Mesendoderm (in vitro differentiated cells): ENCODE measurements around the gene HMGXB3.

ENCODE experiments used
- DNase-seq: peaks from one replicate; pipeline ENCODE4 v3.0.0; 2013
- H2AK5ac ChIP-seq: 2 replicates; pipeline ENCODE4 v1.6.1; 2013; ENCODE audit warnings: low read length, inconsistent platforms
- H2BK120ac ChIP-seq: 2 replicates; pipeline ENCODE4 v1.6.1; 2013; ENCODE audit warnings: low read depth, mild to moderate bottlenecking, low read length, moderate library complexity, mixed read lengths
- H2BK15ac ChIP-seq: replicated peaks from 2 replicates; pipeline ENCODE4 v1.6.1; 2013; ENCODE audit warnings: low read depth, mild to moderate bottlenecking, moderate library complexity
- H2BK5ac ChIP-seq: 2 replicates; pipeline ENCODE4 v1.6.1; 2013; ENCODE audit warnings: low read length, inconsistent platforms
- H3K18ac ChIP-seq: 2 replicates; pipeline ENCODE4 v1.6.1; 2013; ENCODE audit warnings: mild to moderate bottlenecking, low read length, mixed read lengths
- H3K23ac ChIP-seq: one replicate; pipeline ENCODE4 v1.6.1; 2013; ENCODE audit warnings: low read length
- H3K27ac ChIP-seq: 2 replicates; pipeline ENCODE4 v1.5.1; 2013; ENCODE audit warnings: low read depth, mild to moderate bottlenecking, inconsistent platforms, low read length, moderate library complexity
- H3K27me3 ChIP-seq: 2 replicates; pipeline ENCODE4 v1.6.1; 2013; ENCODE audit warnings: low read length, control low read depth, mild to moderate bottlenecking, inconsistent platforms; ENCODE audit not compliant: insufficient read depth, poor library complexity
- H3K36me3 ChIP-seq: 2 replicates; pipeline ENCODE4 v1.6.1; 2013; ENCODE audit warnings: low read length, inconsistent platforms; ENCODE audit not compliant: control insufficient read depth, insufficient read depth
- H3K4ac ChIP-seq: one replicate; pipeline ENCODE4 v1.6.1; 2013; ENCODE audit warnings: low read depth, mild to moderate bottlenecking, low read length, moderate library complexity
- H3K4me1 ChIP-seq: 2 replicates; pipeline ENCODE4 v1.6.1; 2013; ENCODE audit warnings: low read depth, low read length, inconsistent platforms; ENCODE audit not compliant: control insufficient read depth
- H3K4me2 ChIP-seq: 2 replicates; pipeline ENCODE4 v1.6.1; 2013; ENCODE audit warnings: low read length
- H3K4me3 ChIP-seq: 2 replicates; pipeline ENCODE4 v1.5.1; 2013; ENCODE audit warnings: mild to moderate bottlenecking, low read length
- H3K56ac ChIP-seq: one replicate; pipeline ENCODE4 v1.6.1; 2013; ENCODE audit warnings: low read length
- H3K79me1 ChIP-seq: 2 replicates; pipeline ENCODE4 v1.6.1; 2013; ENCODE audit warnings: low read length, inconsistent platforms
- H3K79me2 ChIP-seq: 2 replicates; pipeline ENCODE4 v1.6.1; 2013; ENCODE audit warnings: mild to moderate bottlenecking, low read length; ENCODE audit not compliant: control insufficient read depth, insufficient read depth
- H3K9ac ChIP-seq: 2 replicates; pipeline ENCODE4 v1.6.1; 2013; ENCODE audit warnings: low read length, inconsistent platforms
- H4K5ac ChIP-seq: one replicate; pipeline ENCODE4 v1.6.1; 2013; ENCODE audit warnings: low read length
- H4K8ac ChIP-seq: one replicate; pipeline ENCODE4 v1.6.1; 2013; ENCODE audit warnings: low read depth, mild to moderate bottlenecking, control low read depth, low read length, moderate library complexity
- WGBS: extraction: QIAGEN DNeasy Blood & Tissue Kit; methylation state at CpG from one replicate; pipeline ENCODE4 v1.1.7; 2013; ENCODE audit warnings: low lambda C conversion rate, missing lambda C conversion rate; ENCODE audit not compliant: insufficient coverage; ENCODE audit errors: extremely low coverage; 5-methylcytosine and 5-hydroxymethylcytosine counted together

HMGXB3 gene

GRCh38 chr5:150079909-150080461, 79.4 kb downstream of the HMGXB3 start:
- Histone ChIP-seq H3K56ac (no peak overlapping the region), H3K79me1 (no peaks in the 10 kb centered on the region), H3K18ac (no peak overlapping the region), H3K4ac (no peak overlapping the region), H2BK5ac (no peak overlapping the region), H3K27ac (no peak overlapping the region), H3K4me1 (no peaks in the 10 kb centered on the region), H4K5ac (no peak overlapping the region), H2BK120ac (no peak overlapping the region), H2AK5ac (no peak overlapping the region), H3K4me2 (no peak overlapping the region), H4K8ac (no peak overlapping the region), H2BK15ac (no peak overlapping the region), H3K9ac (no peak overlapping the region), H3K4me3 (no peak overlapping the region), H3K27me3 (no peaks in the 10 kb centered on the region), H3K23ac (no peak overlapping the region), H3K79me2 (no peaks in the 10 kb centered on the region), H3K36me3 (no peaks in the 10 kb centered on the region)
- DNase-seq, result no peak
- no CpG with 5 or more reads among the region's 19 CpGs for WGBS

- no peak overlapping the region for H2BK15ac ChIP-seq
Observed at GRCh38 chr5:150080696-150081435, 80.3 kb downstream of the HMGXB3 start.

GRCh38 chr5:150081541-150082283, 81.2 kb downstream of the HMGXB3 start:
- Histone ChIP-seq H3K79me2 (no peaks in the 10 kb centered on the region), H3K23ac (no peak overlapping the region), H3K56ac (no peak overlapping the region), H3K27ac (no peak overlapping the region), H2AK5ac (no peak overlapping the region), H3K36me3 (no peaks in the 10 kb centered on the region), H3K4me3 (no peak overlapping the region), H3K27me3 (no peaks in the 10 kb centered on the region), H2BK15ac (no peak overlapping the region), H4K8ac (no peak overlapping the region), H3K4me2 (no peak overlapping the region), H3K18ac (no peak overlapping the region), H4K5ac (no peak overlapping the region), H3K4me1 (no peaks in the 10 kb centered on the region), H2BK5ac (no peak overlapping the region), H3K79me1 (no peaks in the 10 kb centered on the region), H3K4ac (no peak overlapping the region), H3K9ac (no peak overlapping the region), H2BK120ac (no peak overlapping the region)
- no CpG with 5 or more reads among the region's 15 CpGs for WGBS
- DNase-seq, result no peak

More at GRCh38 chr5:150080696-150081435, 80.3 kb downstream of the HMGXB3 start:
- Histone ChIP-seq H3K4me2 (no peak overlapping the region), H2BK5ac (no peak overlapping the region), H2AK5ac (no peak overlapping the region), H2BK120ac (no peak overlapping the region), H3K27me3 (no peaks in the 10 kb centered on the region), H3K4ac (no peak overlapping the region), H4K8ac (no peak overlapping the region), H3K79me1 (no peaks in the 10 kb centered on the region), H3K18ac (no peak overlapping the region), H3K27ac (no peak overlapping the region), H4K5ac (no peak overlapping the region), H3K4me3 (no peak overlapping the region), H3K36me3 (no peaks in the 10 kb centered on the region), H3K4me1 (no peaks in the 10 kb centered on the region), H3K23ac (no peak overlapping the region), H3K56ac (no peak overlapping the region), H3K9ac (no peak overlapping the region), H3K79me2 (no peaks in the 10 kb centered on the region)
- WGBS, result no CpG with 5 or more reads among the region's 15 CpGs
- no peak for DNase-seq

GRCh38 chr5:150082374-150082773, 81.8 kb downstream of the HMGXB3 start:
- H4K5ac ChIP-seq, result no peak overlapping the region
- H3K79me2 ChIP-seq, result no peaks in the 10 kb centered on the region
- H3K36me3 ChIP-seq, result no peaks in the 10 kb centered on the region
- H3K4me3 ChIP-seq, result no peak overlapping the region
- no peak overlapping the region for H3K9ac ChIP-seq
- H3K27me3 ChIP-seq, result no peaks in the 10 kb centered on the region
- H3K79me1 ChIP-seq, result no peaks in the 10 kb centered on the region
- no peak for DNase-seq
- H3K4me1 ChIP-seq, result no peaks in the 10 kb centered on the region
- no peak overlapping the region for H2AK5ac ChIP-seq
- H2BK5ac ChIP-seq, result no peak overlapping the region
- H2BK120ac ChIP-seq, result no peak overlapping the region
- WGBS, result no CpG with 5 or more reads among the region's 3 CpGs
- no peak overlapping the region for H3K4ac ChIP-seq
- H3K4me2 ChIP-seq, result no peak overlapping the region
- H3K23ac ChIP-seq, result no peak overlapping the region
- H4K8ac ChIP-seq, result no peak overlapping the region
- H3K56ac ChIP-seq, result no peak overlapping the region
- H3K27ac ChIP-seq, result no peak overlapping the region
- no peak overlapping the region for H3K18ac ChIP-seq
- no peak overlapping the region for H2BK15ac ChIP-seq

GRCh38 chr5:150082889-150083288, 82.3 kb downstream of the HMGXB3 start:
- H3K79me1 ChIP-seq, result no peaks in the 10 kb centered on the region
- no peak overlapping the region for H2AK5ac ChIP-seq
- no peak overlapping the region for H4K5ac ChIP-seq
- no peak overlapping the region for H2BK15ac ChIP-seq
- H3K4ac ChIP-seq, result no peak overlapping the region
- H3K79me2 ChIP-seq, result no peaks in the 10 kb centered on the region
- H3K18ac ChIP-seq, result no peak overlapping the region
- H2BK5ac ChIP-seq, result no peak overlapping the region
- H2BK120ac ChIP-seq, result no peak overlapping the region
- H4K8ac ChIP-seq, result no peak overlapping the region
- no peak overlapping the region for H3K56ac ChIP-seq
- H3K27ac ChIP-seq, result no peak overlapping the region
- no peak for DNase-seq
- no peak overlapping the region for H3K4me2 ChIP-seq
- H3K27me3 ChIP-seq, result no peaks in the 10 kb centered on the region
- no peak overlapping the region for H3K9ac ChIP-seq
- H3K36me3 ChIP-seq, result no peaks in the 10 kb centered on the region
- WGBS, result no CpG with 5 or more reads among the region's 6 CpGs
- no peak overlapping the region for H3K4me3 ChIP-seq
- H3K23ac ChIP-seq, result no peak overlapping the region
- H3K4me1 ChIP-seq, result no peaks in the 10 kb centered on the region
